Middle frontal gyrus (tissue), 1 donor: ENCODE measurements around the gene MPDU1.
"Not testable (repeated sequence)": the region's sequence is repeated elsewhere in the genome, so short reads cannot be mapped to it uniquely, and the experiment has no call there.

Experiments used
- DNase-seq: peaks from one replicate; pipeline ENCODE4 v3.0.0-alpha.2; 2015; ENCODE audit warnings: low spot score; ENCODE audit errors: extremely low spot score

The MPDU1 gene

DNA sequence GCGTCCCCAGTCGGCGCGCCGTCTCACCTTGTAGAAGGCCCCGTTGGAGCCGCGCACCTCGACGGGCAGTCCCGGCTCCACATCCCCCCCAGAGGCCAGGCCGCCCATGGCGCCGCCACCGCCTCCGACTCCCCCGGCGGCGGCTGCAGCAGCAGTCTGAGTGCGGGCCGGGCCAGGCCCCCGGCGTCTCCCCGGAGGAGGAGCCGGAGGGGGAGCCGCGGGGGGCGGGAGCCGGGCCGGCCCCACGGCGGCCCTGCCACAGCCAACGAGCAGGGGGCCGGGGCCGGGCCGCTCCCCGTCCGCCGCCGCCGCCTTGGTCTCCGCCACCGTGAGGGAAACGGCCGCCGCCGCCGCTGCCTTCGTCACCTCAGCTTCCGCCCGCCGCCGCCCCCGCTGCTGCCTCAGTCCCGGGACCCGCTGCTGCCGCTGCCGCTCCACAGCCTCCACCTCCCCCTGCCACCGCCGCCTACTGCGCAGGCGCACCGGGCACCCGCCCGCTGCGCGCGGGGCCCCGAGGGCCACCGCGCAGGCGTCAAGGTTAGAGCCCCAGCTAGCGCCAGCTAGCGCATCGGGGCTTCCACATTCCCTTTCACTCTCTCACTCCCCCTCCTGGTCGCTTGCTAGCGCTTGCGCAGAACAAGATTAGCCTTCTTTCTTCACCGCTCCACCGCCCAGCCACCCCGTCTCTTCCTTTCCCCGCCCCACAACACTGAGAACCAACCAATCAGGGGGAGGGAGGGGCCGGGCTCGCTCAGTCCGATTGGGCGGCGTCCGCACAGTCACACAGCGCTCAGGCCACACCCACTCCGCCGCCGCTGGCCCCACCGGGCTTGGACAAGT is 31.0 kb downstream of the MPDU1 start, which contains the start of gene FXR2:
Gene FXR2, minus strand, starts transcription at position 473 of the 840 bp plus-strand sequence. Its CDS starts 365 bp downstream, at position 108.
- peak; percentile 98 for DNase-seq

DNA sequence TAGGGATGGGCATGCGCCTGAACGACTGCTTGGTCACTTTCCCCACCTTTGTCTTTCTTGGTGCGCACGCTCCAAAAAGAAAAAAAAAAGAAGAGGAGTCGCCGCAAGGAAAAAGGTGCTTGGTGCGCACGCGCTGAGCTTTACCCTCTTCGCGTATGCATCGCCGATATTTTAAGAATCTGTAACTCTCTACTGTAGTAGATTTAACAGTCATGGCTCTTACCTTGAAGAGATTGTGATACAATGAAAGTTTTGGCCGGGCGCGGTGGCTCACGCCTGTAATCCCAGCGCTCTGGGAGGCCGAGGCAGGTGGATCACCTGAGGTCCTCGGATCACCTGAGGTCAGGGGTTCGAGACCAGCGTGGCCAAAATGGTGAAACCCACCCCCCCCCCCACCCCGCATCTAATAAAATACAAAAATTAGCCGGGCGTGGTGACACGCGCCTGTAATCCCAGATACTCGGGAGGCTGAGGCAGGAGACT is 31.7 kb downstream of the MPDU1 start:
- DNase-seq, result no peak

DNA sequence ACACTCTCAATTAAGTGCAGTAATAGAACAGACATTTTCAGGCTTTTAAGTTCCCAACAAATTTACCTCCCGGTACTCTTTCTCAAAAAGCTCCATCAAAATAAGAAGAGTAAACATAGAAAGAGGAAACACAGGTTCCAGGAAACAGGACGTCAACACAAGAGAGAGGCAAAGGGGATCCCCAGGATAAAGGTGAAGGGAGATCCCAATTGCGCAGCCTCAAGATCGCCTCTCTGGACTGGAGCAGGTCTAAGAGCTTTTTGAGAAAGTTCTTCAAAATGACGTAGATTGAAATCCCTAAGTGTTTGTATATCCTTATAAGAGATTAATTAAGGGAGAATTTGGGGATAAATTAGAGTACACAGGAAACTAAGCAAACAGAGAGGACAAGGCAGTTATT is 35.0 kb downstream of the MPDU1 start:
- DNase-seq, result no peak

DNA sequence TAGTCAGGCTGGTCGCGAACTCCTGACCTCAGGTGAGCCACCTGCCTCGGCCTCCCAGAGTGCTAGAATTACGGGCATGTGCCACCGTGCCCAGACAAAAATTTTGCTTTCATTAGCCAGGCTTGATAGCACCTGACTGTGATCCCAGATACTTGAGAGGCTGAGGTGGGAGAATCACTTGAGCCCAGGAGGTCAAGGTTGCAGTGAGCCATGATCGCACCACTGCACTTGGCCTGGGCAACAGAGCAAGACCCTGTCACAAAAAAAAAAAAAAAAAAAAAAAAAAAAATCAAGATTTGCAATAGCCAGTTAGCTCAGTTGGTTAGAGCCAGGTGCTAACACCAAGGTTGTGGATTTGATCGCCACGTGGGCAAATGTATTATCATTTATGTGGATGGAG is 37.2 kb downstream of the MPDU1 start:
- DNase-seq, result no peak

DNA sequence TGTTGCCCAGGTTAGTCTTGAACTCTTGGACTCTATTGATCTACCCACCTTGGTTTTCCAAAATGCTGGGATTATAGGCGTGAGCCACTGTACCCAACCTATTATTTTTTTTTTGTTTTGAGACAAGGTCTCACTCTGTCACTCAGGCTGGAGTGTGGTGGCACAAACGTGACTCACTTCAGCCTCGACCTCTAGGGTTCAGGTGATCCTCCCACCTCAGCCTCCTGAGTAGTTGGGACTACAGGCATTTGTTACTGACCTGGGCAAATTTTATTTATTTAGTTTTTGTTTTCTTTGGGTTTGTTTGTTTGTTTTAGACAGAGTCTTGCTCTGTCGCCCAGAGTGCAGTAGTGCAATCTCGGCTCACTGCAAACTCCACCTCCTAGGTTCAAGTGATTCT is 40.0 kb downstream of the MPDU1 start:
- DNase-seq, result no peak

- DNase-seq, result not testable (repeated sequence)
These were observed 42.1 kb downstream of the MPDU1 start for GRCh38 chr17:7625749-7626148.

DNA sequence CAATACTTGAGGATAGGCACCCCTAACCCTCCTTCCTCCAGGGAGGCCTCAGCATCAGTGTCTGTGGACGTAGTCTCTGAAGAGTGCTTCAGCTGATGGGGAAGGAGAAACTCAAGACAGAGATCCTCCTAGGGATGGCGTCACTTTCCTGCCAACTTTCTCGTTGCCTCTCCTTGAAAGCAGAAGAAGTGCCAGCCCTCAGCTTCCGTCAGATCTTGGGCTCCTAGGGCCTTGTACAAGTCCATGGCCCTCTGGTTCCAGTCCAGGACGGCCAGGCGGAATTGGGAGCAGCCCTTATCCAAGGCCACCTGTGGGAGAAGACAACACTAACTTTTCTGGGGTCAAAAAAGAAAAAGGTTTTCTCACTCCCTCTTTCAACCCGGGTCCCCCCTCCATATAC is 42.7 kb downstream of the MPDU1 start:
- DNase-seq, result no peak

- DNase-seq, result no peak
These were observed 43.3 kb downstream of the MPDU1 start for GRCh38 chr17:7626956-7627249.

DNA sequence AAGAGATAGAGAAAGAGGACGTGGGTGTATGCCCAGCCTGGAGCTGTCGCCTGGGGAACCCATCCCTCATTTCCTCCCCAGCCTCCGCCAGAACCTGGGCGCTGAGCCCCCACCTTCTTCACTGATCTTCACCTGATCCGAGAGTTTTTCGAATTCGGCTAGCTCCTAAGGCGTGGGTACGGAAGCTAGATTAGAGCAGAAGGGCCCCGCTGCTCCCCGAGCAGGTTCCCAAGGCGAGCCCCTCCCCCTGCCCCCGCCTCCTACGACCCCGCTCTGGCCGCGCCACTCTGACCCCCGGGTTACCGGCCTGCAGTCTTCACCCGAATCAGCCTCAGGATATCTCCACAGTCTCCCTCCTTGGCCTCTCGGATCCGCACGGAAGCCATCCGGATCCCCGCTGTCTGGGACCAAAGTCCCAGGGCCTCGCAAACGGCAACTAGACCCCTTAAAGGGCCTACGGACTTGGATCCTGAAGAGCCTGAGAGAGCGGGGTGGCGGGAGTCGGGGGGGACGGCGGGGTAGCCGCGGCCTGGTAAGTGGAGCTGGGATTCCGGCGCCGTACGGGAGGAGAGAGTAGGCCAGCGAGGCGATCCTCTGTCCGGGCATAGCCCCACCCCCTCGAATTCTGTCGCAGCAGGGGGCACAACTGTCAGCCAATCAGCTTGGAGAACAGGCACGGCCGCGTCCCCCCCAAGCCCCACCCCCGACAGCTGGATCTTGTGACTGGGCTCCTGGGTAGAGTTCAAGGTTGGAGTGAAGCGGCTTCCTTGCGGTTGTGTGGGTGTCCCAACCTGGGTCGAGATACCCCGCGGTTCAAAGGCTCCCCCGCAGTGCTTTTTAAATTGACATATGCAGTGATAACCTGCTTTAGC is 43.8 kb downstream of the MPDU1 start, which contains the start of gene SAT2:
Gene SAT2, minus strand, starts transcription at position 572 of the 872 bp plus-strand sequence. Its CDS starts 186 bp downstream, at position 386.
- DNase-seq, result peak; percentile 85

GRCh38 chr17:7629939-7630571 is 46.4 kb downstream of the MPDU1 start, which contains the start of gene SHBG:
SHBG (plus strand) TSS chr17:7630135; CDS start chr17:7630173, 38 bp downstream.
- DNase-seq, result no peak

DNA sequence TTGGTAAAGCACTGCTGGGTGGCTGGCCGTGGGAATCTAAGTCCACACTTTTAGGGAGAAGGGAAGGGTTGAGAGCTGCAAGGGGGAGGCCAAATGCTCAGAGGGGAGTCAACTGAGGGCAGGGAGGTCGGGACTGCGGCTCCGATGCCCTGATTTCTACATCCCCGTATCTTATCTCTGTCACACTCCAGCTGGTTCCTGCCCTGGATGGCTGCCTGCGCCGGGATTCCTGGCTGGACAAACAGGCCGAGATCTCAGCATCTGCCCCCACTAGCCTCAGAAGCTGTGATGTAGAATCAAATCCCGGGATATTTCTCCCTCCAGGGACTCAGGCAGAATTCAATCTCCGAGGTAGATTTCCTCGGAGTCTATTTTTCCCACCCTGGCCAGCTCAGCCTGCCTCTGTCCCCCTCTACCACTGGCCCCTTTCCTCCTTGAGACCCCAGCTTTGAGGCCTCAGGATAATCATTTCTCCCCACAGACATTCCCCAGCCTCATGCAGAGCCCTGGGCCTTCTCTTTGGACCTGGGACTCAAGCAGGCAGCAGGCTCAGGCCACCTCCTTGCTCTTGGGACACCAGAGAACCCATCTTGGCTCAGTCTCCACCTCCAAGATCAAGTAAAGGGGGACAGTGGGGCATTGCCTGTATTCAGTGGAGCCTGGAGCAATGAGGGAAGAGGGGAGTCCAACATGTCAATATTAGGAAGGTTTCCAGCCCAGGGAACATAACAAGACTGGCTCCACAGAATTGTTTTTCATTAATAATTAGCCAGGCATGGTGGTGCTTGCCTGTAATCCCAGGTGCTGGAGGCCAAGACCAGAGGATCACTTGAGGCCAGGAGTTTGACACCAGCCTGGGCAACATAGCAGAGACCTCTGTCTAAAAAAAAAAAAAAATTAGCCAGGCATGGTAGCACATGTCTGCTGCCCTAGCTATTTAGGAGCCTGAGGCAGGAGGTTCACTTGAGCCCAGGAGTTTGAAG is 48.0 kb downstream of the MPDU1 start:
- no peak for DNase-seq

DNA sequence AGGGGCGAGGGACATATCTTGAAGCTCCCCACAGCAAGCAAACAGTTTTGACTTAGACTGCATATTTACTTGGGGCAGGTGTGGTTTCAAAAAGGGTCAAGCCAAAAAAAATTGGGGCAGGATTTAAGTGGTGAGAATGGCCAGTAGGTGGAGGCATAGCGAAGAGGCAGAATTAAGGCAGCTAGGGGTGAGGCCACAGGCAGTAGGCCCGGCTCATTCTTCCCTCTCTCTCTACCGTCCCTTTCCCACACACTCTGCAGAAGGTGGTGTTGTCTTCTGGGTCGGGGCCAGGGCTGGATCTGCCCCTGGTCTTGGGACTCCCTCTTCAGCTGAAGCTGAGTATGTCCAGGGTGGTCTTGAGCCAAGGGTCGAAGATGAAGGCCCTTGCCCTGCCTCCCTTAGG is 48.8 kb downstream of the MPDU1 start:
- no peak for DNase-seq

DNA sequence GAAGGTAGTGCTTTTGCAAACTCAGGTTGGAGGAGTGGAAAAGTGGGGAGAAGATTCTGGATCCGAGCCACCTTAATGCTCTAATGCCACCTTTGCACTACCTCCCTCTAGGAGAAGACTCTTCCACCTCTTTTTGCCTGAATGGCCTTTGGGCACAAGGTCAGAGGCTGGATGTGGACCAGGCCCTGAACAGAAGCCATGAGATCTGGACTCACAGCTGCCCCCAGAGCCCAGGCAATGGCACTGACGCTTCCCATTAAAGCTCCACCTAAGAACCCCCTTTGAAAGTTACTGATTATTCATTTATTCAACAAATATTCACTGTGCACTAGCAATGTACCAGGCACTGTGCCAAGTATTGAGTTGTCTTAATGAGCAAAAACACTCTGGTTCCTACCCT is 49.4 kb downstream of the MPDU1 start:
- DNase-seq, result no peak

- no peak for DNase-seq
These were observed 50.7 kb downstream of the MPDU1 start for GRCh38 chr17:7634384-7634783.

- DNase-seq, result no peak
These were observed 52.5 kb downstream of the MPDU1 start for GRCh38 chr17:7636163-7636562.
